OCI-LY7 (cell line): ENCODE measurements around the gene MEF2C. TPM values are rescaled to one million over a fixed set of nuclear protein-coding genes. Genes with fewer than 3 reads are reported as not detected.

Experiments used
- BruUV-seq: library from RNA; stranded (reverse); fragments of 400-500 nt; replicated peaks from 2 replicates; lab custom pipeline; 2021; lab: Mats Ljungman, UMichigan
- CTCF ChIA-PET: fragments of 300-600 bp; sonication (Branson Sonifier 250); formaldehyde crosslinking; loops from one replicate; lab custom pipeline; 2022; ENCODE audit warnings: antibody characterized with exemption; ENCODE audit not compliant: unreplicated experiment; lab: Charles Lee
- POLR2A ChIA-PET: fragments of 300-600 bp; sonication (Branson Sonifier 250); formaldehyde crosslinking; loops from one replicate; lab custom pipeline; 2022; ENCODE audit warnings: antibody characterized with exemption; lab: Charles Lee
- DNase-seq: peaks from one replicate; pipeline ENCODE4 v3.0.0-alpha.2; 2015; ENCODE audit warnings: low spot score
- H2AFZ ChIP-seq: fragments of 200-600 bp; sonication (generic), shearing (Covaris generic); 2 replicates; pipeline ENCODE4 v1.6.1; 2014; ENCODE audit warnings: mild to moderate bottlenecking, antibody characterized with exemption, low read length, moderate library complexity
- H3K27ac ChIP-seq: fragments of 200-600 bp; sonication (generic); 2 replicates; pipeline ENCODE4 v1.5.1; 2014; ENCODE audit warnings: mixed run types, low read depth, mild to moderate bottlenecking, moderate library complexity, low read length, inconsistent platforms; ENCODE audit not compliant: poor library complexity, severe bottlenecking
- H3K36me3 ChIP-seq: fragments of 200-600 bp; sonication (generic); 2 replicates; pipeline ENCODE4 v1.6.1; 2014; ENCODE audit warnings: mild to moderate bottlenecking, antibody characterized with exemption, low read length, moderate library complexity, mixed read lengths; ENCODE audit not compliant: insufficient read depth
- H3K4me1 ChIP-seq: fragments of 200-600 bp; sonication (generic); 2 replicates; pipeline ENCODE4 v1.5.1; 2014; ENCODE audit warnings: mild to moderate bottlenecking, low read length; ENCODE audit not compliant: insufficient read depth, poor library complexity, severe bottlenecking
- H3K4me2 ChIP-seq: fragments of 200-600 bp; sonication (generic); 2 replicates; pipeline ENCODE4 v1.6.1; 2014; ENCODE audit warnings: mild to moderate bottlenecking, low read length
- H3K4me3 ChIP-seq: fragments of 200-600 bp; sonication (generic); 2 replicates; pipeline ENCODE4 v1.5.1; 2014; ENCODE audit warnings: mild to moderate bottlenecking, low read depth, low read length; ENCODE audit not compliant: poor library complexity, severe bottlenecking
- H3K79me2 ChIP-seq: fragments of 200-600 bp; sonication (generic); 2 replicates; pipeline ENCODE4 v1.6.1; 2016; ENCODE audit warnings: low read depth, mild to moderate bottlenecking, low read length, moderate library complexity, mixed read lengths; ENCODE audit not compliant: insufficient read depth
- H3K9me2 ChIP-seq: fragments of 200-600 bp; sonication (generic); 2 replicates; pipeline ENCODE4 v1.6.1; 2016; ENCODE audit warnings: mild to moderate bottlenecking, low read length, mixed read lengths; ENCODE audit not compliant: insufficient read depth
- H3K9me3 ChIP-seq: fragments of 200-600 bp; sonication (generic); 2 replicates; pipeline ENCODE4 v1.6.1; 2014; ENCODE audit warnings: mild to moderate bottlenecking, mixed run types, low read length, mixed read lengths
- H4K20me1 ChIP-seq: fragments of 200-600 bp; sonication (generic); 2 replicates; pipeline ENCODE4 v1.6.1; 2014; ENCODE audit warnings: mild to moderate bottlenecking, antibody characterized with exemption, low read length, moderate library complexity, mixed read lengths; ENCODE audit not compliant: insufficient read depth
- EZH2phosphoT487 ChIP-seq: fragments of 200-600 bp; sonication (generic); IDR thresholded peaks from 2 replicates; pipeline ENCODE4 v1.6.1; 2018; ENCODE audit warnings: low read depth, borderline replicate concordance, mild to moderate bottlenecking, mixed run types, antibody characterized with exemption, low read length, moderate library complexity, mixed read lengths
- intact Hi-C: fragments of 100-400 bp; cut with micrococcal nuclease; formaldehyde crosslinking; loops from one replicate; pipeline ENCODE4 v1.10.0; 2022; ENCODE audit not compliant: unreplicated experiment
- total RNA-seq, 2 experiments: library from RNA; depleted of rRNA in 1 of 2; stranded (reverse); fragments of >200 nt in 1 of 2; shearing (Covaris generic) in 1 of 2; gene quantifications; 2 replicates each; pipeline ENCODE4 v1.2.3, GENCODE V29; 2014 to 2022
- TF ChIP-seq, protein P1 (sequence below): fragments of 200-600 bp; sonication (generic); conservative IDR thresholded peaks from 2 replicates; pipeline ENCODE4 v1.5.1; 2014; ENCODE audit warnings: mild to moderate bottlenecking, antibody characterized with exemption, low read length, moderate library complexity, mixed read lengths

The MEF2C gene
- total RNA-seq, 2 experiments from 2014 or later, result 5.5 to 57.6 TPM

DNA sequence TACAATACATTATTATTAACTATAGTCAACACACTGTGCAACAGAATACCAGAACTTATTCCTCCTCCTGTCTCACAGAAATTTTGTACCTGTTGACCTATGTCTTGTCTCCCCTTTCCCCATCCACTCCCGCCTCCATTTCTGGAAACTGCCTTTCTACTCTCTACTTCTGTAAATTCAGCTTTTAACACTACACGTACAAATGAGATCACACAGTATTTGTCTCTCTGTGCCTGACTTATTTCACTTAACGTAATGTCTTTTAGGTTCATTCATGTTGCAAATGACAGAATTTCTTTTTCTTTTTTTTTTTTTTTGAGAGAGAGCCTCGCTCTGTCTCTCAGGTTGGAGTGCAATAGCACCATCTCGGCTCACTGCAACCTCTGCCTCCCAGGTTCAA, 19.5 kb downstream of the MEF2C start:
- H3K4me1 ChIP-seq, result no peaks in the 10 kb centered on the region
- H4K20me1 ChIP-seq, result no peaks in the 10 kb centered on the region
- no peaks in the 10 kb centered on the region for H3K9me3 ChIP-seq
- intact Hi-C loops, result no loop called here
- ChIA-PET POLR2A (no interaction called here), CTCF (no interaction called here)
- no peaks in the 10 kb centered on the region for H3K36me3 ChIP-seq
- H3K9me2 ChIP-seq, result no peaks in the 10 kb centered on the region
- no TSS peak for BruUV-seq
- H3K27ac ChIP-seq, result no peak overlapping the region
- no peak for TF ChIP-seq EZH2phosphoT487
- TF ChIP-seq, protein P1, sequence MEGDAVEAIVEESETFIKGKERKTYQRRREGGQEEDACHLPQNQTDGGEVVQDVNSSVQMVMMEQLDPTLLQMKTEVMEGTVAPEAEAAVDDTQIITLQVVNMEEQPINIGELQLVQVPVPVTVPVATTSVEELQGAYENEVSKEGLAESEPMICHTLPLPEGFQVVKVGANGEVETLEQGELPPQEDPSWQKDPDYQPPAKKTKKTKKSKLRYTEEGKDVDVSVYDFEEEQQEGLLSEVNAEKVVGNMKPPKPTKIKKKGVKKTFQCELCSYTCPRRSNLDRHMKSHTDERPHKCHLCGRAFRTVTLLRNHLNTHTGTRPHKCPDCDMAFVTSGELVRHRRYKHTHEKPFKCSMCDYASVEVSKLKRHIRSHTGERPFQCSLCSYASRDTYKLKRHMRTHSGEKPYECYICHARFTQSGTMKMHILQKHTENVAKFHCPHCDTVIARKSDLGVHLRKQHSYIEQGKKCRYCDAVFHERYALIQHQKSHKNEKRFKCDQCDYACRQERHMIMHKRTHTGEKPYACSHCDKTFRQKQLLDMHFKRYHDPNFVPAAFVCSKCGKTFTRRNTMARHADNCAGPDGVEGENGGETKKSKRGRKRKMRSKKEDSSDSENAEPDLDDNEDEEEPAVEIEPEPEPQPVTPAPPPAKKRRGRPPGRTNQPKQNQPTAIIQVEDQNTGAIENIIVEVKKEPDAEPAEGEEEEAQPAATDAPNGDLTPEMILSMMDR, result no peak
- DNase-seq, result no peak
- H2AFZ ChIP-seq, result no peak overlapping the region
- no peak overlapping the region for H3K4me3 ChIP-seq
- no peaks in the 10 kb centered on the region for H3K79me2 ChIP-seq
- no peak overlapping the region for H3K4me2 ChIP-seq

- TF ChIP-seq, protein P1, result no peak
- no peak for TF ChIP-seq EZH2phosphoT487
- ChIA-PET POLR2A (interaction anchor here (0.6 kb wide), 2 partner anchors 130 to 1657 kb away, joined by 3 to 4 read pairs; no protein-coding TSS in a partner anchor), CTCF (no interaction called here)
- no peaks in the 10 kb centered on the region for H4K20me1 ChIP-seq
- no peaks in the 10 kb centered on the region for H3K79me2 ChIP-seq
- no peaks in the 10 kb centered on the region for H3K9me2 ChIP-seq
- DNase-seq, result no peak
- H3K4me1 ChIP-seq, result no peaks in the 10 kb centered on the region
- no TSS peak for BruUV-seq
- H3K36me3 ChIP-seq, result no peaks in the 10 kb centered on the region
- H2AFZ ChIP-seq, result no peak overlapping the region
- no peak overlapping the region for H3K4me2 ChIP-seq
- no peaks in the 10 kb centered on the region for H3K9me3 ChIP-seq
- intact Hi-C loops, result no loop called here
- H3K4me3 ChIP-seq, result no peak overlapping the region
- H3K27ac ChIP-seq, result no peak overlapping the region
Observed at GRCh38 chr5:88862547-88863175, 20.3 kb downstream of the MEF2C start.

- peaks cover 5% of the 10 kb centered on the region; the same call in 1 of the 2 replicates for H3K9me3 ChIP-seq
Observed at GRCh38 chr5:88861231-88861630, 21.8 kb downstream of the MEF2C start.

More at GRCh38 chr5:88861231-88861630, 21.8 kb downstream of the MEF2C start:
- H3K4me2 ChIP-seq, result no peak overlapping the region
- H3K79me2 ChIP-seq, result no peaks in the 10 kb centered on the region
- POLR2A ChIA-PET, result interaction anchor here (1.4 kb wide), 1 partner anchor 28 kb away, joined by 4 read pairs; no protein-coding TSS in a partner anchor
- TF ChIP-seq, protein P1, result no peak
- TF ChIP-seq EZH2phosphoT487, result no peak
- no TSS peak for BruUV-seq
- no peak overlapping the region for H3K4me3 ChIP-seq
- H2AFZ ChIP-seq, result no peak overlapping the region
- H3K4me1 ChIP-seq, result no peaks in the 10 kb centered on the region
- no peaks in the 10 kb centered on the region for H4K20me1 ChIP-seq
- no peaks in the 10 kb centered on the region for H3K36me3 ChIP-seq
- H3K9me2 ChIP-seq, result no peaks in the 10 kb centered on the region
- intact Hi-C loops, result no loop called here
- DNase-seq, result no peak
- H3K27ac ChIP-seq, result no peak overlapping the region
- CTCF ChIA-PET, result no interaction called here
